Measurements from ENCODE around the gene CGGBP1.

DNA sequence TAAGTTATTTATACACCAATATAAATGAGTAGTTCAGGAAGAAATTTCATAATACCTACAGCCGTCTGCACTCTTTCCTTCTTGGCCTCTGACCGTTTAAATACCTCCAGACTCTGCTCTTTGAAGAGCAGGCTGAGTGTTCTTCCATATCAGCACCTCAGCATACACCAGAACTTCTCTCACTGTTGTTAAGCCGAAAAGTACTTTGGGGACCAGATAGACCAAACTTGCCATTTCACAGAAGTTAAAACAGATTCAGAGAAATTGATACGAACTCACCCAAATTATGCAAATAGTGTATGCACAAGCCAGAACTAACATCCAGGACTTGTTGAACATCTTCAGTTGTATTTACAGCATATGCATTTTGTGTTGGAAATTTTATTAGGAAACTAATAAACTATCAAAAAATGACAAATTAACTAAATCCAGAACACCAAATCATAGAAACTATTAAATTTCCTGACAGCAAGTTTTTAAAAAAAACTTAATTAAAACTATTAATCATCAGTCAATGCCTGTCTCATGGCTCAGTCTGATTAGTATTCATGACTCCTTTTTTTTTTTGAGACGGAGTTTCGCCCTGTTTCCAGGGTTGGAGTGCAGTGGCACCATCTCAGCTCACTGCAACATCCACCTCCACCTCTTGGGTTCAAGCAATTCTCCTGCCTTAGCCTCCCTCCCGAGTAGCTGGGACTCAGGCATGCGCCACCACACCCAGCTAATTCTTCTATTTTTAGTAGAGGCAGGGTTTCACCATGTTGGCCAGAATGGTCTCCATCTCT lies 24.1 kb downstream of the CGGBP1 start:
- TF ChIP-seq CTCF (IDR thresholded peaks at IDR 0.05) (no peak), ZFX (IDR thresholded peaks at IDR 0.05; ENCODE audit: borderline replicate concordance) (no peak)

All from 22Rv1 (cell line).